ENCODE data around the gene PPAT. TPM values are rescaled to one million over a fixed set of nuclear protein-coding genes. Genes with fewer than 3 reads are reported as not detected.

PPAT gene
- total and polyA plus RNA-seq, 2 experiments from 2014 or later = 14.7 to 21.6 TPM

DNA sequence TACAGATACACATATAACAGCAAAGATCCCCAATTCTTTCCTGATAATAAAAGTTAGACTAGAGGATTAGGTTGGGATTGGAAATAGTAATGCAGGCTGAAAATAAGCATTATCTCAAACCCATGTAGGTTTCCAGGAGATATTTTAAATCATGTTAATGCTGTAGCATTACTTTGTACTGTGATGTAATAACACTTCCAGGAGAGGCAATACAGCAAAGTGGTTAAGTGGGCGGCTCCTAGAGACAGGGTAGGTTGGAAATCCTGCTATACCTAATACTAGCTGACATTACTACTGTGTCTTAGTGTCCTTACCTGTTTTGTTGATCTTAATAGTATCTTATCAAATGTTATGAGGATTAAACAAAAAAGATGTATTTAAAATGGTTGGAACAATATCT lies 10.3 kb upstream of the PPAT start:
- DNase-seq (ENCODE audit: low read depth in 1 of 2, low spot score in 1 of 2) = no peak
- no peaks in the 10 kb centered on the region for H3K27me3 ChIP-seq
- H3K4me3 ChIP-seq = no peak overlapping the region
- no peaks in the 10 kb centered on the region for H3K4me1 ChIP-seq (ENCODE audit: low read depth)
- peaks cover 73% of the 10 kb centered on the region for H3K36me3 ChIP-seq
- H3K9me3 ChIP-seq (ENCODE audit: low read depth) = no peaks in the 10 kb centered on the region
- TF ChIP-seq, protein P1, sequence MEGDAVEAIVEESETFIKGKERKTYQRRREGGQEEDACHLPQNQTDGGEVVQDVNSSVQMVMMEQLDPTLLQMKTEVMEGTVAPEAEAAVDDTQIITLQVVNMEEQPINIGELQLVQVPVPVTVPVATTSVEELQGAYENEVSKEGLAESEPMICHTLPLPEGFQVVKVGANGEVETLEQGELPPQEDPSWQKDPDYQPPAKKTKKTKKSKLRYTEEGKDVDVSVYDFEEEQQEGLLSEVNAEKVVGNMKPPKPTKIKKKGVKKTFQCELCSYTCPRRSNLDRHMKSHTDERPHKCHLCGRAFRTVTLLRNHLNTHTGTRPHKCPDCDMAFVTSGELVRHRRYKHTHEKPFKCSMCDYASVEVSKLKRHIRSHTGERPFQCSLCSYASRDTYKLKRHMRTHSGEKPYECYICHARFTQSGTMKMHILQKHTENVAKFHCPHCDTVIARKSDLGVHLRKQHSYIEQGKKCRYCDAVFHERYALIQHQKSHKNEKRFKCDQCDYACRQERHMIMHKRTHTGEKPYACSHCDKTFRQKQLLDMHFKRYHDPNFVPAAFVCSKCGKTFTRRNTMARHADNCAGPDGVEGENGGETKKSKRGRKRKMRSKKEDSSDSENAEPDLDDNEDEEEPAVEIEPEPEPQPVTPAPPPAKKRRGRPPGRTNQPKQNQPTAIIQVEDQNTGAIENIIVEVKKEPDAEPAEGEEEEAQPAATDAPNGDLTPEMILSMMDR (IDR thresholded peaks at IDR 0.05; ENCODE audit: low read depth, low read length) = no peak
- no peak overlapping the region for H3K27ac ChIP-seq

DNA sequence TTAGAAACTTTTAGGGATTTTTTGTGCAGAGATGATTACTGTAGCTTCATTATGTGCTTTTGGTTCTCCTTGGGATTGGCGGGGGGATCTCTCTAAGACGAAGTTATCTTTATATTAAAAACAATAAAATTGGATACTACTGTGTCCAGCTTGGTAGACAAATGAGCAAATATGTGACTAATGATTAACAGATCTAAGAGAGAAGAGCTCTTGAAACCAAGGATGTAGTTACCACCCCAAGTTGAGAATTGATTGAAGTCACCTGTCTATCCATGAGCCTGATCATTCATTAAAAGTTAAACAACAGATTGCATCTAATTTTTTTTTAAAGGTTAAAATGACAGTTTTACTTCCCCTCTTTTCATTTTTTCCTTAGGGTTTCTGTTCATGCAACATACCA lies 9.3 kb upstream of the PPAT start:
- H3K27me3 ChIP-seq = no peaks in the 10 kb centered on the region
- peaks cover 66% of the 10 kb centered on the region for H3K36me3 ChIP-seq
- H3K4me3 ChIP-seq = no peak overlapping the region
- TF ChIP-seq, protein P1 (IDR thresholded peaks at IDR 0.05; ENCODE audit: low read depth, low read length) = no peak
- no peak overlapping the region for H3K27ac ChIP-seq
- DNase-seq (ENCODE audit: low read depth in 1 of 2, low spot score in 1 of 2) = no peak
- H3K9me3 ChIP-seq (ENCODE audit: low read depth) = no peaks in the 10 kb centered on the region
- H3K4me1 ChIP-seq (ENCODE audit: low read depth) = no peaks in the 10 kb centered on the region

GRCh38 chr4:56440983-56441382 lies 5.6 kb upstream of the PPAT start:
- H3K27ac ChIP-seq = no peak overlapping the region
- no peaks in the 10 kb centered on the region for H3K27me3 ChIP-seq
- peaks cover 42% of the 10 kb centered on the region for H3K36me3 ChIP-seq
- H3K9me3 ChIP-seq (ENCODE audit: low read depth) = no peaks in the 10 kb centered on the region
- no peaks in the 10 kb centered on the region for H3K4me1 ChIP-seq (ENCODE audit: low read depth)
- TF ChIP-seq, protein P1 (IDR thresholded peaks at IDR 0.05; ENCODE audit: low read depth, low read length) = no peak
- DNase-seq (ENCODE audit: low read depth in 1 of 2, low spot score in 1 of 2) = no peak
- no peak overlapping the region for H3K4me3 ChIP-seq

DNA sequence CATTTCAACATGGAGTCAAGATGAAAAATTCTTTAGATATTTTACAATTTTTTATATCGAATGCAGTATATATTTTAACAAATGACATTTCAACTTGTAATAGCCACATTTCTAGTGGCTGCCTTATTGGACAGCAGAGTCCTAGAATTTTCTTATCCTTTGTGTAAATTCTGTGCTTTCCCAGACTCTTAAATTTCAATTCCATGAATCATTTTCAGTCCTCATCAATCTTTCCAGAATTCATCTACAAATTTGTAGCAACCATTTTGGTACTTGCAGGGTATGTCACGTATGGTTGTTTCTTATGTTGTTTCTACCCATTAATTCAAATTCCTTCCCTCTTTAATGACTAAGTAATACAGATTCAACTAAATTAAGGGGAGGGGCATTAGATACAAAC lies 3.4 kb upstream of the PPAT start:
- TF ChIP-seq, protein P1 (IDR thresholded peaks at IDR 0.05; ENCODE audit: low read depth, low read length) = no peak
- H3K36me3 ChIP-seq = peaks cover 21% of the 10 kb centered on the region
- no peak overlapping the region for H3K27ac ChIP-seq
- H3K4me3 ChIP-seq = no peak overlapping the region
- DNase-seq (ENCODE audit: low read depth in 1 of 2, low spot score in 1 of 2) = no peak
- H3K9me3 ChIP-seq (ENCODE audit: low read depth) = no peaks in the 10 kb centered on the region
- H3K27me3 ChIP-seq = no peaks in the 10 kb centered on the region
- H3K4me1 ChIP-seq (ENCODE audit: low read depth) = peaks cover 8% of the 10 kb centered on the region

DNA sequence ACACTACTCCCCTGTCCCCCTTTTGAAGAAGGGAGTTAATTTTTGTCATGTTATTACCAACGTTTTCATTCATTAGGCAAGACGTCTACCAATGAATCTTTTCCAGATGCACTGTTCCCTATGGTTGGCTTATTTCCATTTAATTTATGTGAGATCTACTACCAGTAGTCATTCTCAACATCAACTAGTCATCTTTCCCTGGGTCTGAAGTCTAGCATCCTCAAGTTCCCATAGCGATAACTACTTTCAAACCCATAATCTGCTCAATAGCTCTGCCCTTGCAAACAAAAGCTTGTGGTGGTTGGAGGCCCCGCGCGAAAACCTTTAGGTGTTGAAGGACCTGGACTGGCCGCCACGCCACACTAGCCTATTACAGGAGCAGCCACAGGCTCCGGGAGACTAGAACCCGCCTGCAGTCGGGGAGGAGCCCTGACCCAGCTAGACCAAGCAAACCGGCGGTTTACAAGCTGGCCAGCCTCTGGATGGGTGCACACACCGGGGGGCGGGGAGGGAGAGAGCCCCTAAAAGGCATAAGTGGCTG lies 746 bp downstream of the PPAT start:
- peak; percentile 78 to 82 for DNase-seq (ENCODE audit: low read depth in 1 of 2, low spot score in 1 of 2)
- H3K36me3 ChIP-seq = no peaks in the 10 kb centered on the region
- H3K4me1 ChIP-seq (ENCODE audit: low read depth) = peaks cover 8% of the 10 kb centered on the region
- peak overlapping the region; percentile 85 for H3K27ac ChIP-seq
- no peaks in the 10 kb centered on the region for H3K27me3 ChIP-seq
- no peaks in the 10 kb centered on the region for H3K9me3 ChIP-seq (ENCODE audit: low read depth)
- H3K4me3 ChIP-seq = peak overlapping the region; percentile 41
- TF ChIP-seq, protein P1 (IDR thresholded peaks at IDR 0.05; ENCODE audit: low read depth, low read length) = no peak
